HG02943 (cell line): Measurements from ENCODE around the gene AP4E1.
"Not testable (repeated sequence)": the region's sequence is repeated elsewhere in the genome, so short reads cannot be mapped to it uniquely, and the experiment has no call there.

Source experiments
- ATAC-seq: cut with Tn5 transposase; IDR thresholded peaks from one replicate; pipeline ENCODE4 v1.9.1; 2021; ENCODE audit warnings: mild to moderate bottlenecking, low read depth, moderate library complexity; ENCODE audit not compliant: unreplicated experiment

Gene AP4E1

GRCh38 chr15:50908209-50909009 lies at the start of gene AP4E1:
Gene AP4E1 (plus strand): TSS chr15:50908683. CDS start chr15:50908779, 96 bp downstream.
- peak; percentile 53 for ATAC-seq

GRCh38 chr15:50860824-50861223 lies 47.7 kb upstream of the AP4E1 start:
- no peak for ATAC-seq

- ATAC-seq: no peak
Measured at GRCh38 chr15:50862553-50862952, 45.9 kb upstream of the AP4E1 start.

- ATAC-seq: no peak
Measured at GRCh38 chr15:50864873-50865272, 43.6 kb upstream of the AP4E1 start.

GRCh38 chr15:50865515-50866353 lies 42.7 kb upstream of the AP4E1 start:
- ATAC-seq: no peak

GRCh38 chr15:50871832-50872231 lies 36.7 kb upstream of the AP4E1 start:
- no peak for ATAC-seq

DNA sequence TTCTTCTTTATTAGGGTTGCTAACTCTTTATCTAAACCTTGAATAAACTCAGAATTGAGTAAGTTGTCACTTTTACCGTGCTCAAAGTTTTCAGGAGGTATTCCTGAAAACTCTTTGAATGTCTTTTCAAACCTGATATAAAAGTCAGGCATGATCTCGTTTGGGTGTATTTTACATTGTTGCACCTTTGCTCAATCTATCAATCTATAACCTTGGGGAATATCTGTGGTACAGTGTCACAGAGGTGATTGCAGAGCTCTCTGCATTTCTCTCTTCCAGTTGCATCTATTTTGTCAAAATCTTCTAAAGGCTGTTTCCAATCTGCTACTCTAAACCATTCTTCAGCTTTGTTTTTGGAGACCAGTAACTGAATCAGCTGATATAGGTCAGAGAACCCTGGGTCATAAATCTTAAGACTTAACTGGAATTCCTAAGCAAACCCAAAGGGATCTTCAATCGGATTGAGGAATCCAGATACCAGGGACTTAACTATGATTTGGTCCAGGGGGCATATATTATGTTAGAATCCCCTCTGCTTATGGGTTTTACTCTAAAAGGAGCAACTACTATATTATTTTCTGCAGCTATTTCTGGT lies 35.6 kb upstream of the AP4E1 start:
- no peak for ATAC-seq

DNA sequence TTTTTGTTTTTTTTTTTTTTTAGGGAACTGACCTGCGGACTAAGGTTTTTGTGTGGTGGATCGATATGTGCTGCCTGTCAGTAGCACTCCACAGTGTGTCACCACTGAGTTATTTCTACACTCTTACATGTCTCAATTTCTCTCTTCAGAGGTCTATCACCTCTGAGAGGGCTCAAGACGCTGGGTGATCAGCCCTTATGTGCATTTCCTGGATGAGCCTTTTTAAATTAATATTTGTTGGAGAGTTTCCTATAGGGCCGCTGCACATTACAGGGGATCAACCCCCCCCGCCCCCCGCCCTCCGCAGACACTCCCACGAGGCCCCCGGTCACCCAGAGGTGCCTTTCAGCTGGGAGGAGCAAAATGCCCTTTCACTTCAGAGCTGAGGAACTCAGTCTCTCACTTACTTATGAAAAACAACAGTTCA lies 34.5 kb upstream of the AP4E1 start:
- no peak for ATAC-seq

DNA sequence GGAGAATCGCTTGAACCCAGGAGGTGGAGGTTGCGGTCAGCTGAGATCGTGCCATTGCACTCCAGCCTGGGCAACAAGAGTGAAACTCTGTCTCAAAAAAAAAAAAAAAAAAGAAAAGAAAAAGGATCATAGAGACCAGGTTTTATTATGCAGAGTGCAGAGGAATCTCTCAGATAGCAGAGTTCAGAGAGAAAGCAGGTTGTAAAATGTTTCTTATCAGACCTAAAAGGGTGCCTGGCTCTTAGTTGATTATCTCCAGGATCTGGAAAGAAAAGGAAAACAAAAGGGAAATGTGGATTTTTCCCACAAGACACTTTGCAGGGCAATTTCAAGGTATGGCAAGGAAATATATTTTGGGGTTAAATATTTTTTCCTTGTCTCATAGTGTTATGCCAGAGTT lies 33.2 kb upstream of the AP4E1 start:
- ATAC-seq: not testable (repeated sequence)

DNA sequence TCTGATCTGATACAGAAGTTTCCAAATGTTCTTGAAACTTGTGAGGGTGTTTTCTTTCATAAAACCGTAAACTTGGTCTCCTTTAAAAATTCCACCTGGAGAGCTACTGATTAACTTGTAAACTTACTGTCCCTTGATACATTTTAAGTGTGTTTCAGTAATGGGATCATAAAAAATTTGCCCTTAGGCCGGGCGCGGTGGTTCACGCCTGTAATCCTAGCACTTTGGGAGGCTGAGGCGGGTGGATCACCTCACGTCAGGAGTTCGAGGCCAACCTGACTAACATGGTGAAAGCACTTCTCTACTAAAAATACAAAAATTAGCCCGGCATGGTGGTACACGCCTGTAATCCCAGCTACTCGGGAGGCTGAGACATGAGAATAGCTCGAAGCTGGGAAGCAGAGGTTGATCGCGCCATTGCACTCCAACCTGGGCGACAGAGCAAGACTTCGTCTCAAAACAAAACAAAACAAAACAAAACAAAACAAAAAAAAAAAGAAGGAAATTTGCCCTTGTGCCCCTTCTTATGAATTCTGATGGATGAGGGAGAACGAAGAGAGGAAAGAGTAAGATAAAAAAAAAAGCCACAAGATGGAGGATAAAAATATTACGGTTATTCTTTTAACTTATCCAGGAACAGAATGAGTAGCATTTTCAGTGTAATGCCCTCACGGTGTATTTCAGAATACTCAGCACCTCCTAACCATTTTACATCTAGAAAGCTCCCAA lies 32.1 kb upstream of the AP4E1 start:
- ATAC-seq: no peak

DNA sequence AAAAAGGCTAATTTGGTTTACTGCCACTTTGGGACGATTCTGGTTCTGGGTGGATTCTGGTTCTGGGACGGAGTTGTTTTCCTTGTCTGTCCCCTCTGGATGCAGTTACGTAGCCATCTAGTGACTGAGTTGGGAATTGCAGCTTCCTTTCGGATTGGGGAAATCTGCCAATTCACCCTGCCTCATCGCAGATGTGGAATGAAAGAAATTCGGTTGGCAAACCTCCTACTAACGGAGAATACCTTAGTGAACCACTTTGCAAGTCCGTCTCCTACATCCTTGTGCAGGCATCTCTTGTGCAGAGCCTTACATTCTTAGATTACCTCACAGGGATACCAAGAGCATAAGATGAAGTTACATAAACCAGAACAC lies 31.5 kb upstream of the AP4E1 start:
- no peak for ATAC-seq

DNA sequence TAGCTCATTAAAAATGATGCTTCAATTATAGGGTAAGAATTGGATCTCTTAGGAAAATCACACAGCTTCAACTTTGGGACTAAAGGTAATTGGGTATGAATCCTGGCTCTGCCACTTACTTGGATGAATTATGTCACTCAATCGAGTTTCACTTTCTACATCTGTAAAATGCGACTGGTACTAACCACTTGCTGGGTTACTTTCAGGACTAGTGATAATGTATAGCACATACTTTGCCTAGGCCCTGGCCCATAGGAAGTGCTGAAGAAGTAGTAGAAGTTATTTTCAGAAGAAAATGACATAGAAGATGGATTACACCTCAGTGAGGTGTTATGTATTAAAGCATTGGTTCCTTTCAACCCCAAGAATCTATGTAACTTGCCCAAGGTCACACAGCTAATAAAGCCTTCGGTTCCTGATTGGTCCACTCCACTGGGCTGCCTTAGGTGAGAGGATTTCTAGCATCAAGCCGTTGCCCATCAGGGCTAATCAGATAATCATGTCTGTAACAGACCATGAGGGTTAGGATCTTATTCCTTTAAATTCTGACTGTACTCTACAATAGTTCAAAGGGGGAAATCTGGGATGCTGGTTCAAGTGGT lies 29.4 kb upstream of the AP4E1 start:
- peak; percentile 45 for ATAC-seq

- ATAC-seq: no peak
Measured at GRCh38 chr15:50880206-50880605, 28.3 kb upstream of the AP4E1 start.

GRCh38 chr15:50880651-50881114 lies 27.8 kb upstream of the AP4E1 start:
- ATAC-seq: no peak

GRCh38 chr15:50881121-50882048 lies 27.1 kb upstream of the AP4E1 start:
- ATAC-seq: no peak

- no peak for ATAC-seq
Measured at GRCh38 chr15:50883903-50884302, 24.6 kb upstream of the AP4E1 start.

DNA sequence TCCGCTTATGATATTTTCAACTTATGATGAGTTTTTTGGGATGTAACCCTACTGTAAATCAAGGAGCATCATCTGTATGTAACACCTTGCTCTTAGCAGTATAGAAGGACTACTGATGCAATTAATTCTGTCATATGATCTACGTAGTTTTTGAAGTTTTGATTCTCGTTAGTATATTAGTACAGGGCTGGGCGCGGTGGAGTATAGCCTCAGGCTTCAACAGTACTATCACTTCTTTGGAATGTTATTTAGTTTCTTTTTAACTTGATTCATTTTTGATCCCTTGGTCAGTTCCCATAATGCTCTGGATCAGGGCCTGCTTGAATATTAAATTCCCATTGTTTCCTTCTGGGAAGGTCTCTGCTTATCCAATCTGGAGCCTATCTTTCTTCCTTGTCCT lies 23.9 kb upstream of the AP4E1 start:
- no peak for ATAC-seq

DNA sequence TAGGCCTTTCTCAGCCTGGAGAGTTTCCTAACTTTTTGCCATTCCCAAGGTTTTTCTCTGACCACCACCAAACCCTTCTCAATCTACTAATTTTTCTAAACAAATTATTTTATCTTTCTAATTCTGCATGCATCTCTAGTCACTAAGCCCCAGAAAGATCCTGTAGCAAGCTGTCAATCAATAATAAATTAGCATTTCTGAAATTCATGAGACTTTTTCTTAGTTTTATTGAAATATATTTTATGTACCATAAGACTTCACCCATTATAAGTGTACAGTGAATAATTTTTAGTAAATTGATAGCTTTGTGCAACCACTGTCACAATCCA lies 22.4 kb upstream of the AP4E1 start:
- no peak for ATAC-seq

GRCh38 chr15:50886611-50887345 lies 21.7 kb upstream of the AP4E1 start:
- ATAC-seq: no peak
